Ishikawa (cell line): ENCODE results near the gene PARP1.

Experiments used
- CEBPB ChIP-seq: IDR thresholded peaks from 2 replicates; pipeline ENCODE4 v1.6.1; 2012
- CREB1 ChIP-seq: IDR thresholded peaks from 2 replicates; pipeline ENCODE4 v1.6.1; 2012; ENCODE audit warnings: low read depth
- EGR1 ChIP-seq: IDR thresholded peaks from 2 replicates; pipeline ENCODE4 v1.6.1; 2012
- EP300 ChIP-seq: IDR thresholded peaks from 2 replicates; pipeline ENCODE4 v1.6.1; 2012; ENCODE audit warnings: borderline replicate concordance
- FOXM1 ChIP-seq: IDR thresholded peaks from 2 replicates; pipeline ENCODE4 v1.6.1; 2012; ENCODE audit warnings: low read depth, borderline replicate concordance
- MAX ChIP-seq: IDR thresholded peaks from 2 replicates; pipeline ENCODE4 v1.6.1; 2012
- NFIC ChIP-seq: IDR thresholded peaks from 2 replicates; pipeline ENCODE4 v1.6.1; 2012
- RAD21 ChIP-seq: IDR thresholded peaks from 2 replicates; pipeline ENCODE4 v1.6.1; 2012; ENCODE audit warnings: low read depth
- REST ChIP-seq: IDR thresholded peaks from 2 replicates; pipeline ENCODE4 v1.6.1; 2012; ENCODE audit warnings: low read depth, mild to moderate bottlenecking
- TAF1 ChIP-seq: IDR thresholded peaks from 2 replicates; pipeline ENCODE4 v1.6.1; 2012; ENCODE audit warnings: low read depth, mild to moderate bottlenecking
- TCF12 ChIP-seq: IDR thresholded peaks from 2 replicates; pipeline ENCODE4 v1.6.1; 2012; ENCODE audit warnings: low read depth
- TEAD4 ChIP-seq: IDR thresholded peaks from 2 replicates; pipeline ENCODE4 v1.6.1; 2012
- USF1 ChIP-seq: IDR thresholded peaks from 2 replicates; pipeline ENCODE4 v1.6.1; 2012
- ZBTB7A ChIP-seq: IDR thresholded peaks from 2 replicates; pipeline ENCODE4 v1.6.1; 2012; ENCODE audit warnings: low read depth

- TF ChIP-seq FOXM1 (no peak), EGR1 (no peak), MAX (no peak), ZBTB7A (no peak), CEBPB (no peak), TCF12 (no peak), RAD21 (no peak), EP300 (no peak), TEAD4 (no peak), TAF1 (no peak), CREB1 (no peak), REST (no peak), NFIC (no peak), USF1 (no peak)
Measured at GRCh38 chr1:226414098-226414698, 6.3 kb upstream of the PARP1 start.
